Aorta (tissue), 5 donors: Measurements from ENCODE around the gene OR10AG1. TPM values are rescaled to one million over a fixed set of nuclear protein-coding genes. Genes with fewer than 3 reads are reported as not detected.

ENCODE experiments used
- ATAC-seq: fragments of 200-7000 bp; cut with Tn5 transposase; one replicate; pipeline ENCODE4 v1.9.1; 2022; ENCODE audit warnings: moderate library complexity; ENCODE audit not compliant: low FRiP score
- DNase-seq, 2 donors: peaks; one replicate each; pipeline ENCODE4 v3.0.0-alpha.2; 2020
- H3K27ac ChIP-seq, 2 donors: one replicate each; pipeline ENCODE4 v1.5.1; 2013; ENCODE audit warnings: low read length in 2 of 2, mild to moderate bottlenecking in 2 of 2, moderate library complexity in 2 of 2, control low read depth in 1 of 2, inconsistent platforms in 1 of 2, low read depth in 1 of 2
- H3K27me3 ChIP-seq, 2 donors: one replicate each; pipeline ENCODE4 v1.6.1; 2013; ENCODE audit warnings: control low read depth in 1 of 2, low read length in 1 of 2, mild to moderate bottlenecking in 1 of 2, moderate library complexity in 1 of 2; ENCODE audit not compliant: insufficient read depth in 2 of 2, control insufficient read depth in 1 of 2
- H3K36me3 ChIP-seq, 2 donors: one replicate each; pipeline ENCODE4 v1.6.1; 2013; ENCODE audit warnings: control low read depth in 1 of 2, low read length in 1 of 2, mild to moderate bottlenecking in 1 of 2; ENCODE audit not compliant: insufficient read depth in 2 of 2, control insufficient read depth in 1 of 2
- H3K4me1 ChIP-seq, 2 donors: one replicate each; pipeline ENCODE4 v1.6.1; 2013; ENCODE audit warnings: low read length in 2 of 2, control low read depth in 1 of 2, mild to moderate bottlenecking in 1 of 2, moderate library complexity in 1 of 2; ENCODE audit not compliant: insufficient read depth in 2 of 2, control insufficient read depth in 1 of 2
- H3K4me3 ChIP-seq, 2 donors: one replicate each; pipeline ENCODE4 v1.5.1; 2013; ENCODE audit warnings: low read length in 2 of 2, control low read depth in 1 of 2, mild to moderate bottlenecking in 1 of 2
- H3K9me3 ChIP-seq: one replicate; pipeline ENCODE4 v1.6.1; 2013; ENCODE audit warnings: mild to moderate bottlenecking, low read length; ENCODE audit not compliant: control insufficient read depth
- WGBS, 2 donors: extraction: QIAGEN DNeasy Blood & Tissue Kit; methylation state at CpG; one replicate each; pipeline ENCODE4 v1.1.7; 2013; 5-methylcytosine and 5-hydroxymethylcytosine counted together
- intact Hi-C, 2 donors: fragments of 100-400 bp; cut with DNase I; formaldehyde crosslinking; loops; one replicate each; pipeline versions ENCODE4 v1.14.2 to v1.15.0; 2022
- long read RNA-seq, 2 donors: library from polyadenylated mRNA; unstranded; transcript quantifications; one replicate each; pipeline ENCODE4 v2.0.0, GENCODE V29; 2020 to 2021
- polyA plus RNA-seq, 2 donors: library from polyadenylated mRNA; stranded (reverse); fragments of 200-250 nt; gene quantifications; one replicate each; pipeline ENCODE4 v1.2.3, GENCODE V29; 2013
- total RNA-seq, 2 donors: library from RNA; stranded (reverse); fragmentation: NEBNext Ultra II Directional; extraction: Animal tissue kit (Norgen Biotek cat#: 25700); gene quantifications; one replicate each; pipeline ENCODE4 v1.2.1, GENCODE V29; 2021
- donor health status: healthy with polysubstance abuse.
- donor health status: Bipolar disorder and iron deficiency.
- donor health status: DM: no; HTN: no; CAD: no.
- donor health status: DM: no; HTN: no; CAD: no.
- donor health status: DM: yes; HTN: yes; CAD: no.

The OR10AG1 gene
- total RNA-seq (not detected), polyA plus RNA-seq (not detected)
- long read RNA-seq, donor 1 = 0 reads
- long read RNA-seq, donor 2 = 0 reads

- WGBS, 2 donors = 82 to 86% methylated on average over 2 of the region's 2 CpGs
- Histone ChIP-seq H3K4me3 (no peak within 1 kb of the TSS), H3K27ac (no peak within 1 kb of the TSS), H3K27me3 (no peaks in the 10 kb centered on the region), H3K4me1 (no peaks in the 10 kb centered on the region), H3K9me3 (no peaks in the 10 kb centered on the region), H3K36me3 (no peaks in the 10 kb centered on the region)
- DNase-seq (no peak), ATAC-seq (no peak)
- intact Hi-C loops = no loop called here
These were observed at the start of gene OR10AG1 for GRCh38 chr11:55969845-55970244. Gene OR10AG1 (minus strand): TSS chr11:55969945. CDS start chr11:55969907, 38 bp downstream.

- no peaks in the 10 kb centered on the region for H3K4me1 ChIP-seq
- H3K9me3 ChIP-seq = no peaks in the 10 kb centered on the region
- no peak overlapping the region for H3K4me3 ChIP-seq
- no peaks in the 10 kb centered on the region for H3K27me3 ChIP-seq
- no peak overlapping the region for H3K27ac ChIP-seq
- 37 to 48% methylated on average over 2 of the region's 2 CpGs for WGBS, 2 donors
- intact Hi-C loops = no loop called here
- no peak for DNase-seq
- H3K36me3 ChIP-seq = no peaks in the 10 kb centered on the region
- no peak for ATAC-seq
These were observed 44.1 kb upstream of the OR10AG1 start for GRCh38 chr11:56013805-56014204.

GRCh38 chr11:56010716-56011115 lies 41.0 kb upstream of the OR10AG1 start:
- intact Hi-C loops = no loop called here
- no peak overlapping the region for H3K4me3 ChIP-seq
- no peak overlapping the region for H3K27ac ChIP-seq
- H3K4me1 ChIP-seq = no peaks in the 10 kb centered on the region
- no peaks in the 10 kb centered on the region for H3K9me3 ChIP-seq
- ATAC-seq = no peak
- DNase-seq = no peak
- no peaks in the 10 kb centered on the region for H3K36me3 ChIP-seq
- H3K27me3 ChIP-seq = no peaks in the 10 kb centered on the region

- H3K4me1 ChIP-seq = no peaks in the 10 kb centered on the region
- no peak within 1 kb of the TSS for H3K4me3 ChIP-seq
- WGBS, 2 donors = 60 to 68% methylated on average over 2 of the region's 2 CpGs
- ATAC-seq = no peak
- DNase-seq = no peak
- H3K27me3 ChIP-seq = no peaks in the 10 kb centered on the region
- no peaks in the 10 kb centered on the region for H3K36me3 ChIP-seq
- no peaks in the 10 kb centered on the region for H3K9me3 ChIP-seq
- H3K27ac ChIP-seq = no peak within 1 kb of the TSS
- intact Hi-C loops = no loop called here
These were observed 24.8 kb upstream of the OR10AG1 start, which contains the start of gene OR5F1 for GRCh38 chr11:55994525-55994924. Gene OR5F1 (minus strand): TSS chr11:55994625. CDS start chr11:55994625, 0 bp downstream.

- intact Hi-C loops = no loop called here
These were observed 1.2 kb upstream of the OR10AG1 start for GRCh38 chr11:55970935-55971334.

GRCh38 chr11:55967914-55968313 lies 1.8 kb downstream of the OR10AG1 start:
- DNase-seq = no peak
- Histone ChIP-seq H3K9me3 (no peaks in the 10 kb centered on the region), H3K27ac (no peak overlapping the region), H3K27me3 (no peaks in the 10 kb centered on the region), H3K4me1 (no peaks in the 10 kb centered on the region), H3K36me3 (no peaks in the 10 kb centered on the region), H3K4me3 (no peak overlapping the region)
- intact Hi-C loops = no loop called here
- ATAC-seq = no peak
- WGBS, 2 donors = 79 to 86% methylated on average over 5 of the region's 5 CpGs

More at GRCh38 chr11:55970935-55971334, 1.2 kb upstream of the OR10AG1 start:
- WGBS, 2 donors = 72 to 85% methylated on average over 3 of the region's 3 CpGs
- Histone ChIP-seq H3K36me3 (no peaks in the 10 kb centered on the region), H3K4me1 (no peaks in the 10 kb centered on the region), H3K4me3 (no peak overlapping the region), H3K27ac (no peak overlapping the region), H3K27me3 (no peaks in the 10 kb centered on the region), H3K9me3 (no peaks in the 10 kb centered on the region)
- ATAC-seq (no peak), DNase-seq (no peak)

- intact Hi-C loops = no loop called here
- H3K27me3 ChIP-seq = no peaks in the 10 kb centered on the region
- ATAC-seq (no peak), DNase-seq (no peak)
- no peaks in the 10 kb centered on the region for H3K36me3 ChIP-seq
- H3K4me3 ChIP-seq = no peak overlapping the region
- H3K27ac ChIP-seq = no peak overlapping the region
- H3K4me1 ChIP-seq = no peaks in the 10 kb centered on the region
- no peaks in the 10 kb centered on the region for H3K9me3 ChIP-seq
- 66 to 69% methylated on average over 2 of the region's 2 CpGs for WGBS, 2 donors
These were observed 3.4 kb downstream of the OR10AG1 start for GRCh38 chr11:55966391-55966790.

- DNase-seq = no peak
- Histone ChIP-seq H3K4me3 (no peak overlapping the region), H3K36me3 (no peaks in the 10 kb centered on the region), H3K9me3 (no peaks in the 10 kb centered on the region), H3K27ac (no peak overlapping the region), H3K4me1 (no peaks in the 10 kb centered on the region), H3K27me3 (no peaks in the 10 kb centered on the region)
- ATAC-seq = no peak
- intact Hi-C loops = no loop called here
- WGBS, 2 donors = 56 to 58% methylated on average over 4 of the region's 4 CpGs
These were observed 13.2 kb downstream of the OR10AG1 start for GRCh38 chr11:55956521-55956920.

GRCh38 chr11:55949330-55949729 lies 20.4 kb downstream of the OR10AG1 start:
- intact Hi-C loops = no loop called here
- H3K4me3 ChIP-seq = no peak overlapping the region
- no peak overlapping the region for H3K27ac ChIP-seq
- ATAC-seq (peak; percentile 41), DNase-seq (no peak)
- 67 to 71% methylated on average over 4 of the region's 4 CpGs for WGBS, 2 donors
- no peaks in the 10 kb centered on the region for H3K4me1 ChIP-seq
- no peaks in the 10 kb centered on the region for H3K36me3 ChIP-seq
- no peaks in the 10 kb centered on the region for H3K9me3 ChIP-seq
- H3K27me3 ChIP-seq = no peaks in the 10 kb centered on the region
